CD4-positive, alpha-beta T cell treated with Interleukin-4 for 4 hours (primary cell): ENCODE measurements around the gene GJB4.
"Not testable (repeated sequence)": the region's sequence is repeated elsewhere in the genome, so short reads cannot be mapped to it uniquely, and the experiment has no call there.

Experiments used
- DNase-seq: peaks from one replicate; pipeline ENCODE4 v3.0.0-alpha.2; 2020

The GJB4 gene

GRCh38 chr1:34808051-34808810 is 48.7 kb downstream of the GJB4 start:
- DNase-seq: no peak

DNA sequence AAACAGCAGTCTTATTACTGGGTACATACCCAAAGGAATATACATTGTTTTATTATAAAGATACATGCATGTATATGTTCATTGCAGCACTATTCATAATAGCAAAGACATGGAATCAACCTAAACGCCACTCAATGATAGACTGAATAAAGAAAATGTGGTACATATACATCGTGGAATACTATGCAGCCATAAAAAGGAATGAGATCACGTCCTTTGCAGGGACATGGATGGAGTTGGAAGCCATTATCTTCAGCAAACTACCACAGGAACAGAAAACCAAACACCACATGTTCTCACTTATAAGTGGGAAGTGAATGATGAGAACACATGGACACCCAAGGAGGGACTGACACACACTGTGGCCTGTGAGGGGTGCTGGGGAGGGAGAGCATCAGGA is 51.2 kb downstream of the GJB4 start:
- not testable (repeated sequence) for DNase-seq
